Activated CD4-positive, alpha-beta T cell treated with anti-CD3 and anti-CD28 coated beads, Interleukin-2, amount 50 U/mL, for 16 hours (primary cell): Measurements from ENCODE around the gene CTNNA2.

Experiments used
- DNase-seq: peaks from one replicate; pipeline ENCODE4 v3.0.0-alpha.2; 2020

Gene CTNNA2

GRCh38 chr2:79512442-79513401 is at the start of gene CTNNA2:
CTNNA2 (plus strand) TSS chr2:79513051.
- peak; percentile 25 for DNase-seq

GRCh38 chr2:79487399-79487798 is 25.5 kb upstream of the CTNNA2 start:
- no peak for DNase-seq

- DNase-seq, result peak; percentile 2
These were observed 1.4 kb upstream of the CTNNA2 start for GRCh38 chr2:79511320-79511951.

- no peak for DNase-seq
These were observed 860 bp downstream of the CTNNA2 start for GRCh38 chr2:79513711-79514110.

GRCh38 chr2:79529636-79530035 is 16.8 kb downstream of the CTNNA2 start:
- no peak for DNase-seq

GRCh38 chr2:79530443-79530842 is 17.6 kb downstream of the CTNNA2 start:
- no peak for DNase-seq

- no peak for DNase-seq
These were observed 34.7 kb downstream of the CTNNA2 start for GRCh38 chr2:79547568-79547967.

GRCh38 chr2:79552653-79553052 is 39.8 kb downstream of the CTNNA2 start:
- DNase-seq, result no peak

GRCh38 chr2:79554899-79555298 is 42.0 kb downstream of the CTNNA2 start:
- DNase-seq, result no peak

GRCh38 chr2:79564065-79564464 is 51.2 kb downstream of the CTNNA2 start:
- no peak for DNase-seq

- no peak for DNase-seq
These were observed 56.2 kb downstream of the CTNNA2 start for GRCh38 chr2:79569048-79569447.

- no peak for DNase-seq
These were observed 61.2 kb downstream of the CTNNA2 start for GRCh38 chr2:79573895-79574674.

- no peak for DNase-seq
These were observed 63.6 kb downstream of the CTNNA2 start for GRCh38 chr2:79576451-79576850.

- DNase-seq, result no peak
These were observed 66.1 kb downstream of the CTNNA2 start for GRCh38 chr2:79578952-79579351.

- no peak for DNase-seq
These were observed 67.3 kb downstream of the CTNNA2 start for GRCh38 chr2:79580175-79580574.

GRCh38 chr2:79585701-79586433 is 73.0 kb downstream of the CTNNA2 start:
- DNase-seq, result no peak

- DNase-seq, result no peak
These were observed 78.4 kb downstream of the CTNNA2 start for GRCh38 chr2:79591281-79591680.

GRCh38 chr2:79593237-79593867 is 80.5 kb downstream of the CTNNA2 start:
- no peak for DNase-seq

- no peak for DNase-seq
These were observed 83.6 kb downstream of the CTNNA2 start for GRCh38 chr2:79596403-79596802.

- no peak for DNase-seq
These were observed 91.9 kb downstream of the CTNNA2 start for GRCh38 chr2:79604748-79605147.

- DNase-seq, result no peak
These were observed 98.7 kb downstream of the CTNNA2 start for GRCh38 chr2:79611448-79612016.

GRCh38 chr2:79612999-79613398 is 100.1 kb downstream of the CTNNA2 start:
- no peak for DNase-seq
